MG63 (cell line): ENCODE data around the gene SRGAP2C. TPM values are rescaled to one million over a fixed set of nuclear protein-coding genes. Genes with fewer than 3 reads are reported as not detected.
"Not testable (repeated sequence)": the region's sequence is repeated elsewhere in the genome, so short reads cannot be mapped to it uniquely, and the experiment has no call there.

Experiments used
- DNase-seq: peaks from one replicate; pipeline ENCODE4 v3.0.0-alpha.2; 2020
- H3K27me3 ChIP-seq: fragments of 250-450 bp; sonication (Bioruptor Pico); 2 replicates; pipeline ENCODE4 v1.5.1; 2020; ENCODE audit warnings: mild to moderate bottlenecking, moderate library complexity
- H3K36me3 ChIP-seq: fragments of 250-450 bp; sonication (Bioruptor Pico); 2 replicates; pipeline ENCODE4 v1.5.1; 2020; ENCODE audit warnings: mild to moderate bottlenecking, moderate library complexity
- H3K4me3 ChIP-seq: fragments of 250-450 bp; sonication (Bioruptor Pico); 2 replicates; pipeline ENCODE4 v1.5.1; 2020; ENCODE audit warnings: mild to moderate bottlenecking, moderate library complexity
- H3K9me3 ChIP-seq: fragments of 250-450 bp; sonication (Bioruptor Pico); 2 replicates; pipeline ENCODE4 v1.5.1; 2020; ENCODE audit warnings: mild to moderate bottlenecking, moderate library complexity
- total RNA-seq: library from RNA; depleted of rRNA; stranded (reverse); fragments of >200 nt; shearing (Covaris generic); gene quantifications from 2 replicates; pipeline ENCODE4 v1.2.3, GENCODE V29; 2014; ENCODE audit warnings: low replicate concordance; rRNA removed

Gene SRGAP2C
- total RNA-seq = 9.7 and 10.8 TPM in 2 replicates

DNA sequence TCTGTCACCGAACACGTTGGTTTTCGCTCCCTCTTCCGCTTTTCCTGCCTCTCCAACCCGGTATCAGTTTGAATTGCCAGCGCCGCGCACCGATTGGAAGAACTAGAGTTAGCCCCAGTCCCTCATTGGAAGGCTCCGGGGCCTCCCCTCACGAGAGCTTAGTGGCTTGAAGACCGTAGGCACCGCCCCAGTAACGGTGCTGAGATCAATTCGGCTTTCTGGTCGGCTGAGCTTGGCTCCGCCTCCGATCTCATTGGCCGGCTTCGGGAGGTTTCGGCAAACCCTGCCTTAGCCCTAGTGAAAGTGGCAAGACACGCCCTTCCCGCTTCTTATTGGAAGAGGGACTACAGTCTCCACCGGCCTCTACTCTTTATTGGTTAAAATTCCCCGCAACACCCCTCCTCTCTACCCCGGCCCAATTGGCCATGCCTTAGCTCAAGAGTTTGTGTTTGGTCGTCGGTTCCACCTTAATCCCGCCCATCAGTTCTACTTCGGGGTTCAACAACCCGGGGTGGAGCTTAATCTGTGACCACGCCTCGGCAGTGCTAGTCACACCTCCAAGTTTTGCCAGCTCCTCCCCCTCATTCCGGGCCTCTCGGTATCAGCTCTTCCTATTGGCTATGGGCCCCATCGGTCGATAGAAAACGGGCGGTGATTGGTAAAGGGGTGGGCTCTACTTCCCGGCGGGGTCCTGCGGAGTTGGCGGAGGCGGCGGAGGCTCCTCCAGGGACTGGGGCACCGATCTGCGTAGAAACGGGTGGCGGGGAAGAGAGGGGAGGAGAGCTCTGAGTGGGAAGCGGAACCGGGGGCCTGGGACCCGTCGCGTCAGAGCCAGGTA, at the start of gene SRGAP2C, which contains the start of gene FAM72B:
TSS of gene SRGAP2C (plus strand) at position 686 of the 838 bp plus-strand sequence. CDS start 2,472 bp downstream, outside the sequence.
TSS of gene FAM72B (minus strand) at position 51 of the 838 bp plus-strand sequence. CDS start 851 bp downstream, outside the sequence.
- DNase-seq = peak; percentile 99
- not testable (repeated sequence) for H3K27me3 ChIP-seq, H3K36me3 ChIP-seq, H3K9me3 ChIP-seq
- peak within 1 kb of the TSS; percentile 56 for H3K4me3 ChIP-seq

- DNase-seq, H3K9me3 ChIP-seq, H3K36me3 ChIP-seq, H3K27me3 ChIP-seq, H3K4me3 ChIP-seq: not testable (repeated sequence)
Observed at GRCh38 chr1:121140393-121140792, 44.4 kb upstream of the SRGAP2C start.

GRCh38 chr1:121148489-121149190, 36.1 kb upstream of the SRGAP2C start:
- H3K9me3 ChIP-seq, DNase-seq, H3K36me3 ChIP-seq: not testable (repeated sequence)

DNA sequence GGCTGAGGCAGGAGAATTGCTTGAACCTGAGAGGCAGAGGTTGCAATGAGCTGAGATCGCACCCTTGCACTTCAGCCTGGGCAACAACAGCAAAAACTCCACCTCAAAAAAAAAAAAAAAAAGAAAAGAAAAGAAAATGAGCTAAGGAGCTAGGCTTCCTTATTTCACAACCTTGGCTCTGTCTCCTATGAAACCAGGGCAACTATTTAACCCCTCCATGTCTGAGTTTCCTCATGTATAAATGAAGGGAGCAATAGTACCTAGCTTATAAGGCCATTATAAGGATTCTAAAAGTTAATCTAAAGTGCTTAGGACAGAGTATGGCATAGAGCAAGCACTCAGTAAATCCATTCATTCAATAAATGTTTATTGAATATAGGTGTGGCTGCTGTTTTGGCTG, 33.5 kb upstream of the SRGAP2C start:
- not testable (repeated sequence) for H3K4me3 ChIP-seq, H3K36me3 ChIP-seq, DNase-seq, H3K27me3 ChIP-seq, H3K9me3 ChIP-seq

More at GRCh38 chr1:121148489-121149190, 36.1 kb upstream of the SRGAP2C start:
- not testable (repeated sequence) for H3K27me3 ChIP-seq, H3K4me3 ChIP-seq

GRCh38 chr1:121152788-121153187, 32.0 kb upstream of the SRGAP2C start:
- not testable (repeated sequence) for H3K9me3 ChIP-seq, H3K4me3 ChIP-seq, H3K27me3 ChIP-seq, DNase-seq, H3K36me3 ChIP-seq

GRCh38 chr1:121154811-121155210, 30.0 kb upstream of the SRGAP2C start:
- H3K4me3 ChIP-seq, H3K36me3 ChIP-seq, DNase-seq, H3K9me3 ChIP-seq, H3K27me3 ChIP-seq: not testable (repeated sequence)

DNA sequence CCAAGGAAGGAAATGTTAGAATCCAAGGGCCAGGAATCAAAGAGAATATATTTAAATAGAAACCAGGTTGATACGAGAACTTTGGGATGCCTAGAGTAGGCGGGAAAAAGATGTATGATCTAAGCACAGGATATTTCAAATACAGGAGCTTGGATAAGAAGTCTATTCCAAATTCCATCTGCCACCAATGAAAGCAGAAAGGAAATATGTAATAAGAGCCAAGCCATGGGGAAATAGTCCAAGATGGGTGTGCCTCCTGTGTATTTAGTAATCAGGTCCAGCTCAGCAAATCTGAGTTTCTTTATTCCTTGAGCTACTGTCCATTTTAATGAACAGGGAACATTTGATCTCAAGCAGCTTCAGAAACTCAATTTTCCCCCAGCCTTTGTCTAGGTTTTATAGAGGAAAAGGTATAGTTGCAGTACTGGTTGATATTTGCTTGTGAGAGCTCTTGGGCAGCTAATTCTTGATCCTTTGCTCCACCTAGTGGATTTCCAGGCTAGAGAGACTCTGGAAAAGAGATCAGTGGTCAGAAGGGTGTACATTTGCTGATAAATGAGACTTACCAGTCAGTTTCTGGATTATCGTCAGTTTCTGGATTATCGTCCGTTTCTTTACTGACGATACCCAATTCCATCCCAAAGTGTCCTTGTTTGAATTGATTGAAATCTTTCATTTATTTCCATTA, 29.0 kb upstream of the SRGAP2C start:
- DNase-seq, H3K36me3 ChIP-seq, H3K4me3 ChIP-seq, H3K27me3 ChIP-seq, H3K9me3 ChIP-seq: not testable (repeated sequence)

GRCh38 chr1:121156958-121157603, 27.7 kb upstream of the SRGAP2C start:
- not testable (repeated sequence) for H3K9me3 ChIP-seq, DNase-seq, H3K27me3 ChIP-seq, H3K36me3 ChIP-seq, H3K4me3 ChIP-seq

- not testable (repeated sequence) for H3K4me3 ChIP-seq, H3K36me3 ChIP-seq, H3K27me3 ChIP-seq, H3K9me3 ChIP-seq
- DNase-seq = peak; percentile 58
Observed at GRCh38 chr1:121157609-121158008, 27.2 kb upstream of the SRGAP2C start.

GRCh38 chr1:121160118-121160517, 24.7 kb upstream of the SRGAP2C start:
- H3K4me3 ChIP-seq, H3K36me3 ChIP-seq, H3K9me3 ChIP-seq, H3K27me3 ChIP-seq, DNase-seq: not testable (repeated sequence)

- H3K27me3 ChIP-seq, DNase-seq, H3K9me3 ChIP-seq, H3K36me3 ChIP-seq, H3K4me3 ChIP-seq: not testable (repeated sequence)
Observed at GRCh38 chr1:121161199-121161901, 23.4 kb upstream of the SRGAP2C start.

DNA sequence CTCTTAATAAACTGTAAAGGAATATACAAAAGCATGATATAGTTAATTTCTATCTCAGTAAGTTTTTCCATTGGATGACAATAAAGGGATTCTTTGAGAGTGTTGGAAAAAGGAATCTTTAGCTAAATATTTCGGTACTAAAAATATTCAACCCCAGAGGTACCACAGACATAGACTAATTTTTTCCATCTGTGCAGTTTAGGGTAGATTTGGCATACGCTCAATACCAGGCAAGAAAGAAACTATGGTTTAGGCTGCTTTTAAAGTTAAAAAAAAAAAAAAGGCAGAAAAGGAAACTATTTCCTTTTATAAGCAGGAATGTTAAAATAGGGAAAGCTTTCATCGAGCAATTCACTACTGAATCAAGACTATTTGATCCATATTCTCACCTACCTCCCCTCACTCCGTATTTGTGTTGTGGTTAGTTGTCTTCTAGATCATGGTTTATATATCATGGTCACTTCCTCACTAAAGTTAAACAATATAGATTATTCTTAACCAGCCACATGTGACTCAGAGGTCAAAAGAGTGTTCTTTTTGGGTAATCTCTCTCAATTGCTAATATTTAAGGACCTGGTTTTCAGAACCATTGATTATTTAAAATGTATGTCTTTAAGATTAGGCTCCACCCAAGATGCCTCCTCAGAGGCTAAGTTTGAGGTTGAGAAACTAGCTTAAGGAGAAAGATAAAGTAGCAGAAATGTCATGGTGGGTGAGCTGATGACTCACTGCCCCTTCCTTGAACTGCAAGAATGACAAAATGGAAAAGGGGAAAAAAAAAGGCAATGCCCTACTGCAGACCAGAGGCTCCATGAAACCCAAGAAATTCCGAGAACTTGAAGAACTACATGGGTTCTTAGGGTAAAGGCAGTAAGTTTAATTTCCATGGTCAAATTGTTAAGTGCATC, 20.7 kb upstream of the SRGAP2C start:
- H3K27me3 ChIP-seq, H3K4me3 ChIP-seq, H3K36me3 ChIP-seq, H3K9me3 ChIP-seq: not testable (repeated sequence)
- DNase-seq = peak; percentile 36

- DNase-seq, H3K4me3 ChIP-seq, H3K9me3 ChIP-seq, H3K27me3 ChIP-seq, H3K36me3 ChIP-seq: not testable (repeated sequence)
Observed at GRCh38 chr1:121165296-121165695, 19.5 kb upstream of the SRGAP2C start.

GRCh38 chr1:121167225-121167738, 17.5 kb upstream of the SRGAP2C start:
- not testable (repeated sequence) for H3K4me3 ChIP-seq, H3K27me3 ChIP-seq, DNase-seq, H3K9me3 ChIP-seq, H3K36me3 ChIP-seq

GRCh38 chr1:121168152-121168668, 16.6 kb upstream of the SRGAP2C start:
- DNase-seq, H3K36me3 ChIP-seq, H3K9me3 ChIP-seq, H3K27me3 ChIP-seq, H3K4me3 ChIP-seq: not testable (repeated sequence)
